PC-9 (cell line): ENCODE measurements around the gene HAT1. TPM values are rescaled to one million over a fixed set of nuclear protein-coding genes. Genes with fewer than 3 reads are reported as not detected.

Experiments
- BruUV-seq: library from RNA; stranded (reverse); fragments of 400-500 nt; replicated peaks from 2 replicates; lab custom pipeline; 2021; lab: Mats Ljungman, UMichigan
- CTCF ChIA-PET: fragments of 300-600 bp; sonication (Branson Sonifier 250); formaldehyde crosslinking; loops from one replicate; lab custom pipeline; 2022; ENCODE audit warnings: antibody characterized with exemption; lab: Charles Lee
- POLR2A ChIA-PET: fragments of 300-600 bp; sonication (Branson Sonifier 250); formaldehyde crosslinking; loops from one replicate; lab custom pipeline; 2022; ENCODE audit warnings: antibody characterized with exemption; ENCODE audit not compliant: unreplicated experiment; lab: Charles Lee
- DNase-seq, 2 experiments: peaks; one replicate each; pipeline versions ENCODE4 v3.0.0 to v3.0.0-alpha.2; 2015 to 2022; ENCODE audit warnings: mixed read lengths in 1 of 2
- H2AFZ ChIP-seq: fragments of 200-600 bp; sonication (generic); 2 replicates; pipeline ENCODE4 v1.8.1; 2017; ENCODE audit warnings: antibody characterized with exemption
- H3F3A ChIP-seq: fragments of 200-600 bp; sonication (generic); 2 replicates; pipeline ENCODE4 v1.8.1; 2017; ENCODE audit warnings: antibody characterized with exemption, mild to moderate bottlenecking, low read depth; ENCODE audit not compliant: insufficient read depth
- H3K27ac ChIP-seq: fragments of 200-600 bp; sonication (generic); 2 replicates; pipeline ENCODE4 v1.6.1; 2016; ENCODE audit warnings: mixed run types
- H3K27me3 ChIP-seq: fragments of 200-600 bp; sonication (generic); 2 replicates; pipeline ENCODE4 v1.6.1; 2016; ENCODE audit warnings: low read depth, mixed run types; ENCODE audit not compliant: insufficient read depth
- H3K36me3 ChIP-seq: fragments of 200-600 bp; sonication (generic); 2 replicates; pipeline ENCODE4 v1.6.1; 2016; ENCODE audit warnings: low read depth, mixed run types
- H3K4me1 ChIP-seq: fragments of 200-600 bp; sonication (generic); replicated peaks from 2 replicates; pipeline ENCODE4 v1.6.1; 2016; ENCODE audit warnings: mixed run types; ENCODE audit not compliant: insufficient read depth
- H3K4me2 ChIP-seq: fragments of 200-600 bp; sonication (generic); 2 replicates; pipeline ENCODE4 v1.6.1; 2017; ENCODE audit warnings: mixed run types
- H3K4me3 ChIP-seq: fragments of 200-600 bp; sonication (generic); 2 replicates; pipeline ENCODE4 v1.6.1; 2016; ENCODE audit warnings: mixed run types
- H3K79me2 ChIP-seq: fragments of 200-600 bp; sonication (generic); 2 replicates; pipeline ENCODE4 v1.6.1; 2017; ENCODE audit warnings: low read depth, mixed run types
- H3K9me2 ChIP-seq: fragments of 200-600 bp; sonication (generic); 2 replicates; pipeline ENCODE4 v1.8.1; 2017; ENCODE audit warnings: mild to moderate bottlenecking; ENCODE audit not compliant: insufficient read depth
- H3K9me3 ChIP-seq: fragments of 200-600 bp; sonication (generic); 2 replicates; pipeline ENCODE4 v1.8.1; 2016; ENCODE audit warnings: low read depth; ENCODE audit not compliant: insufficient read depth
- H4K20me1 ChIP-seq: fragments of 200-600 bp; sonication (generic); 2 replicates; pipeline ENCODE4 v1.8.1; 2017; ENCODE audit not compliant: insufficient read depth
- CTCF ChIP-seq: fragments of 200-600 bp; sonication (generic); conservative IDR thresholded peaks from 2 replicates; pipeline ENCODE4 v1.6.1; 2017; ENCODE audit warnings: mixed run types, antibody characterized with exemption, mild to moderate bottlenecking, moderate library complexity
- EZH2 ChIP-seq: fragments of 200-600 bp; sonication (generic); IDR thresholded peaks from 2 replicates; pipeline ENCODE4 v1.8.0; 2017; ENCODE audit warnings: antibody characterized with exemption, low read depth
- intact Hi-C: fragments of 100-400 bp; cut with micrococcal nuclease; formaldehyde crosslinking; loops from one replicate; pipeline ENCODE4 v1.10.0; 2022; ENCODE audit not compliant: unreplicated experiment
- total RNA-seq: library from RNA; stranded (reverse); gene quantifications from 2 replicates; pipeline ENCODE4 v1.2.3, GENCODE V29; 2021

The HAT1 gene
- total RNA-seq, 1 experiment from 2014 or later, result 132 TPM

GRCh38 chr2:172021955-172022354, 99.7 kb downstream of the HAT1 start:
- H3K4me2 ChIP-seq, result peak overlapping the region; percentile 47
- ChIA-PET CTCF (no interaction called here), POLR2A (interaction anchor here (0.5 to 0.7 kb wide), 2 partner anchors 100 to 260 kb away, joined by 3 to 4 read pairs; partner anchors contain the start of gene HAT1)
- H3K79me2 ChIP-seq, result no peaks in the 10 kb centered on the region; the same call in 1 of the 2 replicates
- no peak overlapping the region for H3K4me3 ChIP-seq
- no peaks in the 10 kb centered on the region for H3K9me3 ChIP-seq
- H3K9me2 ChIP-seq, result no peaks in the 10 kb centered on the region
- no peaks in the 10 kb centered on the region for H3K27me3 ChIP-seq
- DNase-seq, result peak in 1 of 2 experiments; percentile 34
- no TSS peak for BruUV-seq
- peaks cover 24% of the 10 kb centered on the region for H3K4me1 ChIP-seq
- no peaks in the 10 kb centered on the region; the same call in 1 of the 2 replicates for H3K36me3 ChIP-seq
- intact Hi-C loops, result loop anchor here (2.0 kb wide), 2 partner anchors 21 to 73 kb away; no protein-coding TSS in a partner anchor
- peaks cover 21% of the 10 kb centered on the region; the same call in 1 of the 2 replicates for H3F3A ChIP-seq
- TF ChIP-seq EZH2 (no peak), CTCF (no peak)
- 0 out of 2 replicates have a peak, but pooled peaks cover 5% of the 10 kb centered on the region for H4K20me1 ChIP-seq
- peak overlapping the region; percentile 32 for H3K27ac ChIP-seq
- no peak overlapping the region for H2AFZ ChIP-seq

DNA sequence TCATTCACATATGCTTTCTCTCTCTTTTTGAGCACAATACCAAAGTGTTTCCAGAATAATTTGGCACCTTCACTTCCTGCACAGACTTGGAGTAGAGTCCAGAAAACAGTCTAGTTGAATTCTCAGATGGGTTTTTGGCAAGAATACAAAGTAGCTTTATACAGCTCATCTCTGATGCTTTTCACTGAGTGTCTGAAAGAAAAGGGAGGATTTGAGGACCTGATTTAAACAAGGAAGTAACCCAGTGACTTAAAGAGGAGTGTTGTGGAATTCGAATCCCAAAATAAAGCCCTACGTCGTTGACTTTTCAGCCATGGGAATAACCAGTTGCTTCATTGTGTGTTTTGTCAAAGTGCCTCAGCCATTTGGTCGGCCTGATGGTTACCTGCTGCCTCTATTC, 109.3 kb downstream of the HAT1 start:
- Histone ChIP-seq H3K4me2 (no peak overlapping the region), H3K27ac (no peak overlapping the region), H3K4me3 (no peak overlapping the region), H4K20me1 (no peaks in the 10 kb centered on the region), H3F3A (no peaks in the 10 kb centered on the region), H3K9me3 (no peaks in the 10 kb centered on the region), H3K4me1 (no peaks in the 10 kb centered on the region), H3K9me2 (no peaks in the 10 kb centered on the region), H3K27me3 (no peaks in the 10 kb centered on the region), H3K36me3 (no peaks in the 10 kb centered on the region), H3K79me2 (no peaks in the 10 kb centered on the region), H2AFZ (no peak overlapping the region)
- intact Hi-C loops, result no loop called here
- ChIA-PET CTCF (no interaction called here), POLR2A (no interaction called here)
- no peak for TF ChIP-seq CTCF
- TF ChIP-seq EZH2, result no peak
- DNase-seq, result no peak
- BruUV-seq, result no TSS peak

Other genes with a start within 250 kb of the HAT1 start
- gene DYNC1I2, start 235.0 kb upstream of the HAT1 start, total RNA-seq, result 140 and 151 TPM in 2 replicates
- 25.9 and 28.8 TPM in 2 replicates for gene SLC25A12, start 28.2 kb upstream of the HAT1 start, total RNA-seq
- gene METAP1D, start 77.5 kb downstream of the HAT1 start, total RNA-seq, result 21.5 and 32.4 TPM in 2 replicates
- 0.87 TPM in 1 of 2 replicates, not detected in the other for gene DLX1, start 163.0 kb downstream of the HAT1 start, total RNA-seq
- 0.65 and 0.76 TPM in 2 replicates for gene DLX2, start 180.4 kb downstream of the HAT1 start, total RNA-seq